ENCODE results near the gene SPINDOC.

DNA sequence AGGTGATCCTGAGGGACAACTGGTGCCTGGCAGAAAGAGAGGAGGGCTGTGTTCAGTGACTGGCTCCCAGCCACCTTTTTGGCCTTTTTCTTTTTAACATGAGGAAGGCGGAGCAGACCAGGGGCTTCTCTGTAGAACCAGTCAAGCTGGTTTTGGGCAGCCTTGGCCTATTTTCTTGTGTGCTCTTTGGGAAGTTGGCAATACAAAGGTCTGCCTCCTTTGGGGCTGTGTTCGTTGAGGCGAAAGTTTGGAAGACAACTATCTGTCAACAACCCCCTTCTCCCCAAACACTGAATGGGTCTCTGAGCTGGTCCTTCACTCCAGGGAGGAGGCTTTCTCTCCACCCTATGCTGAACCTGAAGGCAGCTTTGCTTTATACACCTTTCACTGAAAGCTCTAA lies 34.1 kb downstream of the SPINDOC start:
- TF ChIP-seq EZH2phosphoT487 (IDR thresholded peaks at IDR 0.05; ENCODE audit: insufficient read depth, low read depth) (no peak), EZH2 (IDR thresholded peaks at IDR 0.05; ENCODE audit: insufficient read depth, poor library complexity, severe bottlenecking) (no peak)
